ENCODE measurements around the gene DENND5B. TPM values are rescaled to one million over a fixed set of nuclear protein-coding genes. Genes with fewer than 3 reads are reported as not detected.
"Not testable (repeated sequence)": the region's sequence is repeated elsewhere in the genome, so short reads cannot be mapped to it uniquely, and the experiment has no call there.

DENND5B gene
- total RNA-seq, 1 experiment from 2014 or later, result 13.8 TPM

GRCh38 chr12:31476437-31476836, 114.5 kb downstream of the DENND5B start:
- Mint-ChIP-seq H3K4me1 (peaks cover 14% of the 10 kb centered on the region), H3K27me3 (ENCODE audit: low read depth) (no peaks in the 10 kb centered on the region), H3K27ac (no peak overlapping the region), H3K36me3 (no peaks in the 10 kb centered on the region), H3K9me3 (no peaks in the 10 kb centered on the region), H3K4me3 (no peak overlapping the region)
- no peak for ATAC-seq
- POLR2A ChIA-PET, result no interaction called here
- CTCF ChIA-PET, result no interaction called here
- DNase-seq (ENCODE audit: low spot score), result no peak
- TF ChIP-seq ZBTB21 (CRISPR knock-in tag; IDR thresholded peaks at IDR 0.05; ENCODE audit: borderline replicate concordance) (no peak), ZNF232 (CRISPR knock-in tag; IDR thresholded peaks at IDR 0.05) (no peak), MLX (CRISPR knock-in tag; IDR thresholded peaks at IDR 0.05) (no peak), MYBL2 (CRISPR knock-in tag; IDR thresholded peaks at IDR 0.05) (no peak), NFE2L1 (CRISPR knock-in tag; IDR thresholded peaks at IDR 0.05) (no peak), FOXJ3 (CRISPR knock-in tag; IDR thresholded peaks at IDR 0.05; ENCODE audit: borderline replicate concordance) (no peak), ZNF532 (CRISPR knock-in tag; IDR thresholded peaks at IDR 0.05; ENCODE audit: borderline replicate concordance) (no peak), ETV6 (CRISPR knock-in tag; IDR thresholded peaks at IDR 0.05) (no peak), PRRX2 (CRISPR knock-in tag; IDR thresholded peaks at IDR 0.05) (no peak), FOXK1 (CRISPR knock-in tag; IDR thresholded peaks at IDR 0.05) (no peak), ESRRA (CRISPR knock-in tag; IDR thresholded peaks at IDR 0.05; ENCODE audit: borderline replicate concordance) (no peak), IRF2 (CRISPR knock-in tag; IDR thresholded peaks at IDR 0.05; ENCODE audit: borderline replicate concordance, low read depth) (no peak), AFF4 (CRISPR knock-in tag; IDR thresholded peaks at IDR 0.05; ENCODE audit: borderline replicate concordance) (no peak), TEAD1 (CRISPR knock-in tag; IDR thresholded peaks at IDR 0.05) (no peak), ZNF512 (CRISPR knock-in tag; IDR thresholded peaks at IDR 0.05; ENCODE audit: borderline replicate concordance) (no peak)
- TF ChIP-seq, protein P1, sequence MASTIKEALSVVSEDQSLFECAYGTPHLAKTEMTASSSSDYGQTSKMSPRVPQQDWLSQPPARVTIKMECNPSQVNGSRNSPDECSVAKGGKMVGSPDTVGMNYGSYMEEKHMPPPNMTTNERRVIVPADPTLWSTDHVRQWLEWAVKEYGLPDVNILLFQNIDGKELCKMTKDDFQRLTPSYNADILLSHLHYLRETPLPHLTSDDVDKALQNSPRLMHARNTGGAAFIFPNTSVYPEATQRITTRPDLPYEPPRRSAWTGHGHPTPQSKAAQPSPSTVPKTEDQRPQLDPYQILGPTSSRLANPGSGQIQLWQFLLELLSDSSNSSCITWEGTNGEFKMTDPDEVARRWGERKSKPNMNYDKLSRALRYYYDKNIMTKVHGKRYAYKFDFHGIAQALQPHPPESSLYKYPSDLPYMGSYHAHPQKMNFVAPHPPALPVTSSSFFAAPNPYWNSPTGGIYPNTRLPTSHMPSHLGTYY (CRISPR knock-in tag; IDR thresholded peaks at IDR 0.05), result no peak
- TF ChIP-seq, protein P2, sequence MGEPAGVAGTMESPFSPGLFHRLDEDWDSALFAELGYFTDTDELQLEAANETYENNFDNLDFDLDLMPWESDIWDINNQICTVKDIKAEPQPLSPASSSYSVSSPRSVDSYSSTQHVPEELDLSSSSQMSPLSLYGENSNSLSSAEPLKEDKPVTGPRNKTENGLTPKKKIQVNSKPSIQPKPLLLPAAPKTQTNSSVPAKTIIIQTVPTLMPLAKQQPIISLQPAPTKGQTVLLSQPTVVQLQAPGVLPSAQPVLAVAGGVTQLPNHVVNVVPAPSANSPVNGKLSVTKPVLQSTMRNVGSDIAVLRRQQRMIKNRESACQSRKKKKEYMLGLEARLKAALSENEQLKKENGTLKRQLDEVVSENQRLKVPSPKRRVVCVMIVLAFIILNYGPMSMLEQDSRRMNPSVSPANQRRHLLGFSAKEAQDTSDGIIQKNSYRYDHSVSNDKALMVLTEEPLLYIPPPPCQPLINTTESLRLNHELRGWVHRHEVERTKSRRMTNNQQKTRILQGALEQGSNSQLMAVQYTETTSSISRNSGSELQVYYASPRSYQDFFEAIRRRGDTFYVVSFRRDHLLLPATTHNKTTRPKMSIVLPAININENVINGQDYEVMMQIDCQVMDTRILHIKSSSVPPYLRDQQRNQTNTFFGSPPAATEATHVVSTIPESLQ (CRISPR knock-in tag; IDR thresholded peaks at IDR 0.05), result no peak
- TF ChIP-seq, protein P3, sequence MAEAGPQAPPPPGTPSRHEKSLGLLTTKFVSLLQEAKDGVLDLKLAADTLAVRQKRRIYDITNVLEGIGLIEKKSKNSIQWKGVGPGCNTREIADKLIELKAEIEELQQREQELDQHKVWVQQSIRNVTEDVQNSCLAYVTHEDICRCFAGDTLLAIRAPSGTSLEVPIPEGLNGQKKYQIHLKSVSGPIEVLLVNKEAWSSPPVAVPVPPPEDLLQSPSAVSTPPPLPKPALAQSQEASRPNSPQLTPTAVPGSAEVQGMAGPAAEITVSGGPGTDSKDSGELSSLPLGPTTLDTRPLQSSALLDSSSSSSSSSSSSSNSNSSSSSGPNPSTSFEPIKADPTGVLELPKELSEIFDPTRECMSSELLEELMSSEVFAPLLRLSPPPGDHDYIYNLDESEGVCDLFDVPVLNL (CRISPR knock-in tag; IDR thresholded peaks at IDR 0.05; ENCODE audit: borderline replicate concordance, low read depth), result no peak

- H3K9me3 Mint-ChIP-seq; H3K4me3 Mint-ChIP-seq; H3K36me3 Mint-ChIP-seq; ATAC-seq; H3K27ac Mint-ChIP-seq; CTCF ChIA-PET; DNase-seq (ENCODE audit: low spot score); H3K27me3 Mint-ChIP-seq (ENCODE audit: low read depth): not testable (repeated sequence)
- peaks cover 14% of the 10 kb centered on the region for H3K4me1 Mint-ChIP-seq
- POLR2A ChIA-PET, result interaction anchor here (0.6 kb wide), 1 partner anchor 96 kb away, joined by 3 read pairs; no protein-coding TSS in a partner anchor
These were observed 115.3 kb downstream of the DENND5B start for GRCh38 chr12:31475610-31476009.
